GM19099 (cell line): ENCODE measurements around the gene RPL27A.

Experiments used
- POLR2A ChIP-seq: IDR thresholded peaks from 3 replicates; pipeline ENCODE4 v1.6.1; 2011; ENCODE audit warnings: low read depth; ENCODE audit not compliant: insufficient read length; ENCODE audit errors: extremely low read depth

RPL27A gene

DNA sequence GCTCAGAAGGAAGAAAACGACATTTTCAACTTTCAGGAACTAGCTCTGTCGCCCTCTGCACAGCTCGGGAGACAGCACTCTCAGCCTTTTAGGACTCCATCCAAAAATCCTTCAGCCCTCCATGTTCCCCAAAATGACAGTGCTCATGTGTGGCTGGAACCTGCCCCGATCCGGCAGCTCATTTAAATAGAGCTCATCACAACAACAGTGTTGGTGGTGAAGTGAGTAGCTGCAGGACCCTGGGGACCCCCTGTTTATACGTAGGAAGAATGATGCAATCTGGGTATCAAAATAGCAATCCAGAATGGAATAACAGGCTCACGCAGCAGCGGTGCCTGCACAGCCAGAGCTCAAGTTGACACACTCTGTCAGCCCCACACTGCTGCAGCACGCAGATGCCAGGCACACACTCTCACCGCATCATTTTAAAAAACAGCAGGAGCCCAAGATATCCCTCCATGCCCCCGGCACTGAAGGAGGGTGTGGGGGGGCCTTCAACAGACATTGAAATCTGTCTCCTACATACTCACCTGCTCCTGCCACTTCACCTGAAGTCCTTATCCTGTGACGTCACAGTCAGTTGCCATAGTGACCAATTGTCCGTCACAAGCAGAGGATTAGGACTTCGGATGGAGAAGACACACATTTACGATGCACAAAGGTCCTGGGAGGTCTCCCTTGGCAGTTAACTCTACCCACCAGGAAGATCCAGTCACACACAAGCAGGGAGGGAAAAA is 24.1 kb upstream of the RPL27A start:
- no peak for TF ChIP-seq POLR2A

DNA sequence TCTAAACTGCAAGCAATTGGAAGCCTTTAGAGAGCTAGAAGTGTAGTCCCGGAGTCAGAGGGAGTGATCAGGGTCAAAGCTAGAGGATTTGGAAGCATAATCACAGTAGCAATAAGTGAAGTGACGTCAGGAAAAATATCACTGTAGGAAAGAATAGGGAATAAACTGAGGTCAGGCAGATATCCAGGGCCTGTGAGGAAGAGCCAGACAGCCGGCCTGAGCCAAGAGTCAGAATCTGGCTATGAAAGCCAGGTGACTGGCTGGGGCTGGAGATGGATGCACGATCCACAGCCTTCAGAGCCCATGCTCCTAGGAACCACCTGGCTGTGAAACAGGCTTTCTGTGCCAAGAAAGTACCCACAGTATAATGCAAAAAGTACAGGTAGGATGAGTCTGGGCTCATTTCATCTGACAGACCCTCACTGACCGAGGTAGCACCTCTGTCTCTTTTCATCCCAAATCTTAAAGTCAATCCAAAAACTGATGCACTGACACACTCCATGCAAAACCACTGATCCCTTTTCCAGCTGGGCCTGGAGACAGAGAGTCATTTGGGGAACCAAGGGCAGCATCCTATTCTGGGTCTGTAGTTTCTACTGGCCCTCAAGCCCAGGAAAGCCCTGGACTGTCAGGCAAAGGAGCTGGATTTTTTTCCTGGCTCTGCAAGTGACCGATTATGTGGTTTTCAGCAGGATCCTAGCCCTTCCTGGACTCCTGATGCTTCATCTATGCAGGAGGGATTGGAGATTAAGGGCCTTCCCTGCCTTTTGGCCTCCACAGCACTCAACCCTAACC is 21.4 kb upstream of the RPL27A start:
- no peak for TF ChIP-seq POLR2A

DNA sequence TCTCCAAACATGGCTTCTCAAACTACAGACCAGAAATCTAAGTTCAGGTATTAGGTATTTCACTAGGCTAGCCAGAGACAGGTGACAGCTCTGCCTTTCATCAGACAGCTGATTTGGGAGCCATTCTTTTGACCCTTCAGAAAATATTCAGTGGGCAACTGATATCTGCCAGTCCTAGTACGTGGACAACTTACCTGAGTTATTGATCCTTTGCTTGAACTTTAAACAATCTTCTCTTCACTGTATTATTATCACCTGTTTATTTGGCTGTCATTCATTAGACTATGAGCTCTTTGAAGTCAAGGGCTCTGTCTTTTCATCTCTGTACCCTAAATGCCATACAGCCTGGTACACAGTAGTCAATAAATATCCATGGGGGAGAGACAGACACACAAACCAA is 17.4 kb upstream of the RPL27A start:
- no peak for TF ChIP-seq POLR2A

DNA sequence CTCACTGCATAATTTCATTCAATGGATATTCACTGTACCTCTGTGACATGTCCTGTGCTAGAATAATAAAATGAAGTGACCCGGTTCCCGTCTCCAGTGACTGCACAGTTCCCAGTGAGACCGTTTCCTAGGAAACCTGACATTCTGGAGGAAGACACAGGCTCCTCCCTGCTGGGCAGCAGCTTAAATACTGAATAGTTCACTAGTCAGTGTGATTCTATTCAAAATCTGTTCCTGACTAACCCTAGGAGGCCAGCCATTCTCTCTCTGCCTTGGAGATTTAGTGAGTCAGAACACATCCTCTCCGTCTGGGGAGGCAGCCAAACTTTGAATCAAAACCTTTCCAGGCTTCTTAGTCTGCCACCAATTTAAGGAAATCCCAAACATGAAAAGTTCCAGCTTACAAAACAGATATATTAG is 11.4 kb upstream of the RPL27A start:
- TF ChIP-seq POLR2A, result no peak

DNA sequence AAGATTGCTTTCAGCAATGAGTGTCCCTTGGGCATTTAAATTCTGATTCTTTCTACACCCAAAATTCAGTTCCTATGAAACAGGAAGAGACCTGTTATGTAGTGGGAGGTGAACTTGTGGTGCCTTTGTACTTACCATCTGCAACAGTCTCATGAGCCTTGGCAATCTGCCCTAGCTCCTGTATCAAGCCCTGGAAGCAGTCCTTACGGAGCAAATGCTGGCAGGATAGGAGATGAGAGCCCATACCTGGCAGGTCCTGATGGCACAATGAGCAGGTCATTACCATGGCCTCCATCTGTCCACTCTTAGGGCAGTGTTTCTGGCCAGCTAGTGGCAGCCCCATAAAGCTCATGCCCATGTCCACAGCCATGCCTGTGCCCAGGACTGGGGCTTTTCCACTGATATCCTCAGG is 10.9 kb upstream of the RPL27A start:
- TF ChIP-seq POLR2A, result no peak

DNA sequence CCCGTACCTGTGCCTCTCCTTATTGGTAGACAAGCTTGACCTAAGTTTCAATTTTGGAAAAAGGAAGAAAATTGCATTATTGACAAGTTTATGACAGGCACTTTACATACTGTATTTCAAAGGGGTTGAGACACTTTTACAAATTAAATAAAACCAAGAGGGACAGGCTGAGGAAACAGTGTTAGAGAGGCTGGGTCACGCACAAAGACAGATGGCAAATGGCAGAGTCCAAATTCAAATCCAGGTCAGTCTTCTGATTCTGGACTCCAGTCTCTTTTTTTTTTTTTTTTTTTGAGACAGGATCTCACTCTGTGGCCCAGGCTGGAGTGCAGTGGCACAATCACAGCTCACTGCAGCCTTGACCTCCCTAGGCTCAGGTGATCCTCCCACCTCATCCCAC is 10.2 kb upstream of the RPL27A start:
- TF ChIP-seq POLR2A, result no peak

DNA sequence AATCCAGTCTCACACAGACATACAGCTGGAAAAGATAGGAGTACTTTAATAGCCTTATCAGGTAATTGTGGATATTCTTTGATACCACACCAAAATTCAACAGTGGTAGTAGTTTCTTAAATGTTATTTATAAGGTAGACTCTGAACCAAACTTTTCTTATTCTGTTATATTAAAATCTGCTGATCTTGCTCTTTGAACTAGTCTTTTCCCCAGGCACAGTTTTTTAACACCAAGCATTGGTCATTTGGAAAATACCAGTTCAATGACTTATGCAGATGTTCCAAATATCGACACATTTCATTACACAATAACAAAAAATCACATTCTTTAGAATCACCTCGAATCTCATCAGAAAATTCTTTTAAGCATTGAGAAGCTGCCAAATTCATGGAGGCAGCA is 7.7 kb upstream of the RPL27A start:
- TF ChIP-seq POLR2A, result no peak

DNA sequence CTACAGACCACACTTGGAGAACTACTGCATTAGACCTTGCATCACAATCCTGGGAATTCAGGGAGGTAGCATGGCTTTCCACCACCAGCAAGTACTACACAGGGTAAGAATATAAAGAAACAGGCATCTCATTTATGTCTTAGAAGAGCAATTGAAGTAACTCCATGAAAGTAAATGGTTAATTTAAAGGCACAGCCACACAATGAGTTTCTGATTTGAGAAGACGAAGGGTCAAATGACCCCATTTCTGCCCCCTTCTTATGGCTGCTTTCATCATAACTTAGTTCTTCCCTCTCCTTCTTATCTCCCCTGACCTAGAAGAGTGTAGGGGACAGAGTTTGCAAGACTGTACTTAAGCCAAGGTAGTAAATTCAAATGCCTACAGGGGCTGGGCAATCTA is 6.1 kb upstream of the RPL27A start:
- TF ChIP-seq POLR2A, result no peak

DNA sequence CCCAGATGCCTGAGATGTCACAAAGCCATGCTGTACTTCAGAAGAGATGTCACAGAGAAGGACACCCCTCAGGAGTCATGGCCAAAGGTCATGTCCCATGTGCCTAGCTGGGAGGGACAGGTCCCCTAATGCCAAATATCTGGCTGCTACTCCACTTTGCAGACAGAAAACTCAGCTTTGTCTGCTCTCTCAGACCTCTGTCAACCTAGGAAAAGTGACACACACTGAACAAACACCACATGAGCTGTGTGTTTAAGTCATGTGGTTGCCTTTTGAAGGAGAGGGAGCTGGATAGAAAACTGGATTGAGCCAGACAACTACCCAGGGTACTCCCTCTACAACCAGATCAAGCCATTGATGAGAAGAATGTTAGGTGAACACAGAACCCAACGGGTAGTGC is 3.6 kb upstream of the RPL27A start:
- TF ChIP-seq POLR2A, result no peak

DNA sequence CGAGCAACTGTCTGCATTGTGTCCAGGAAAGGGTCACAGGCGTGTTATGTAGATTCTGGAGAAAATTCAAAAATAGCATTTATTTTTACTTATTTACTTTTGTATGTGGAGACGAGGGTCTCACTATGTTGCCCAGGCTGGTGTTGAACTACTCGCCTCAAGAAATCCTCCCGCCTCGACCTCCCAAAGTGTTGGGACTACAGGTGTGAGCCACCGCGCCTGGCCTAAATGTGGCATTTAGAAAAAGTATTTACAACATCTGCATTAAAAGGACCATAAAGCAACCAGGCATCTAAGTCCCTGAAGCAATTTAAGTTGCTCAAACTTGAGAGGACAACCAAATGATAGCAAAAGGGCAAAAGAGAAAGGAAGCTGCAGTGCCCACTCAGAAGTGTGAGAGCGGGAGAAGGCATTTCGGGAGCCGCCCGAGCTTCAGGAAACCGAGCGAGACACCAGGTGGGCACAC is 722 bp upstream of the RPL27A start:
- no peak for TF ChIP-seq POLR2A

DNA sequence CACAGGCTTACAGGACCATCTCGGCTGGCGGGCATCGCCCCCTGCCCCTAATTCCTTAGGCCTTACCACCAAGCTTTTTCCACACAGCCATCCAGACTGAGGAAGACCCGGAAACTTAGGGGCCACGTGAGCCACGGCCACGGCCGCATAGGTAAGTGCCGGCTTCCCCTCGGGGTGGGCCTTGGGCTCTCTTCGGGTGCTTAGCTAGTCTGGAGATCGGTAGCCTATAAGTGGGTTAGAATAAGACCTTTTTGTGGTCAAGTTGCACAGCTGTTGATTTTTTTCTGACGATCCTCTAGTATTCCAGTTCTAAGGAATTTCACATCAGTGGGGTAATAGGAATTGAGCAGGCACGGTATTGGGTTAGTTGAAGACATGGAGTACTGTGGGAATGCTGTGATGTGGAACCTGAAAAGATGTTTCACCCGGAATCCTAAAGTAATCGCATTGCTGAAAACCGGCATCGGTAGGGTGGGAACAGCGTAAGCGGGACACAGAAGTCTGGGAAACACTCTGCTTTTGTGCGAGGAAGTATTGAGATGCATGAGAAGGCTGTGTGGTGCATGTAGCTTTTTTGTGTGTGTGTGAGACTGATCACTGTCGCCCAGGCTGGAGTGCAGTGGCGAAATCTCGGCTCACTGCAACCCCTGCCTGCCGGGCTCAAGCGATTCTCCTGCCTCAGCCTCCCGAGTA is 669 bp downstream of the RPL27A start:
- TF ChIP-seq POLR2A, result no peak

DNA sequence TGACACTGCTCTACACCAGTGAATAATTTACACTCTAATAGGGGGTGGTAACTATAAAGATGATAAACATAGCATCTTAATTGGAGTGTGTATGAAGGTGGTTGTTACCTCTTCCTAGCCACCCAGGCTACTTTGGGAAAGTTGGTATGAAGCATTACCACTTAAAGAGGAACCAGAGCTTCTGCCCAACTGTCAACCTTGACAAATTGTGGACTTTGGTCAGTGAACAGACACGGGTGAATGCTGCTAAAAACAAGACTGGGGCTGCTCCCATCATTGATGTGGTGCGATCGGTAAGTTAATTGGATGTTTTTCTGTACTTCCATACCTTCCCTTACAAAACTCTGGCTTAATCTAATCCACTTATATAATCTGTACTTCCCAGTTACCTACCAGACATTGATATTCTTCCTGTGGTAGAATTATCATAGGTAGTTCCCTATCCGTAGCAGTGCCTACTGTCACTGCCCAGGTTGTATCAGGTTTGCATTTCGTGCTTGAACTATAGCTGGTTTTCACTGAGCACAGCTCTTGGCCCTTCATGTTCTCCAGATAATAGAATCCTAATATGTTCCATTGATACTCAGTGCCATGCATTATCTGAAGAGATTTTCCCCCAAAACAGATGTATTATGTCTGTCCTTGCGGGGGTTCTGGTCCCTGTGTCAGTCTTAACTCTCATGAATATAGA is 2.2 kb downstream of the RPL27A start:
- TF ChIP-seq POLR2A, result no peak

DNA sequence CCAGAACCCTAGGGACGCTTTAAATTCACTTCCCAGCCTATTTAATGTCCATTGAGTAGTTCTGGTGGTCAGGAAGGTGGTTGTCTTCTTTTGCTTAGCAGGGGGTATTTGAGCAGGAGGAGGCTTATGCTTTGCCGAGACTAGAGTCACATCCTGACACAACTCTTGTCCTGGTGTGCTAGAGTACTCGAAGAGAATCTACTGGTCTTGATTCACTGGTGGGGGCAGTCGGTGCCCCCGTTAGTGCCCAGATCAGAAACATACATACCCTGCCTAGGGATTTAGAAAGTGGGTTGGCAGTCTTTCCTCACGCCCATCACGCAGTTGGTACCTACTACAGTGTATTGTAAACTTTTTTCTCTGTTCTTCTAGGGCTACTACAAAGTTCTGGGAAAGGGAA is 2.7 kb downstream of the RPL27A start:
- TF ChIP-seq POLR2A, result no peak

DNA sequence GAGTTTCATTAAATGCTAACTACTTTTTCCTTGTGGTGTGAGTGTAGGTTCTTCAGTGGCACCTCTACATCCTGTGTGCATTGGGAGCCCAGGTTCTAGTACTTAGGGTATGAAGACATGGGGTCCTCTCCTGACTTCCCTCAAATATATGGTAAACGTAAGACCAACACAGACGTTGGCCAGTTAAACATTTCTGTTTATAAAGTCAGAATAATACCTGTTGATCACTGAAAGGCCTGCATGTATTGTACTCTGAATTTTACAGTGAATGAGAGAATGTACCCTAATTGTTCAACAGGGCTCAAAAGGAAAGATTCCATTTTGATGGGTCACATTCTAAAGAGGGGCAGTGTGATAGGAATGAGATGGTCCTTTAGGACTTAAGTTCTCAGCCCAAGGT is 3.2 kb downstream of the RPL27A start:
- TF ChIP-seq POLR2A, result no peak

DNA sequence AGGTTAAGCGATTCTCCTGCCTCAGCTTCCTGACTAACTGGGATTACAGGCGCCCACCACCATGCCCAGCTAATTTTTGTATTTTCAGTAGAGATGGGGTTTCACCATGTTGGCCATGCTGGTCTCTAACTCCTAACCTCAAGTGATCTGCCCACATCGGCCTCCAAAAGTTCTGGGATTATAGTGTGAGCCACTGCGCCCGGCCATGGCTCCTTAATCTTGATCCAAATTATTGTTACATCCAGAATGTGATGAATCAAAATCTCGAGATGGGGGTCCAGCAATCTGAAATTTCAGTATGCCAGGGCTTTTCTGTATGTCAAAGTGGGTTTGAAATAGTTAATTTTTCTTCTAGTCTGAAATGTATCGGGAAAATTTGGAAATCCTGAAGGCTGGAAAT is 3.7 kb downstream of the RPL27A start:
- TF ChIP-seq POLR2A, result no peak

DNA sequence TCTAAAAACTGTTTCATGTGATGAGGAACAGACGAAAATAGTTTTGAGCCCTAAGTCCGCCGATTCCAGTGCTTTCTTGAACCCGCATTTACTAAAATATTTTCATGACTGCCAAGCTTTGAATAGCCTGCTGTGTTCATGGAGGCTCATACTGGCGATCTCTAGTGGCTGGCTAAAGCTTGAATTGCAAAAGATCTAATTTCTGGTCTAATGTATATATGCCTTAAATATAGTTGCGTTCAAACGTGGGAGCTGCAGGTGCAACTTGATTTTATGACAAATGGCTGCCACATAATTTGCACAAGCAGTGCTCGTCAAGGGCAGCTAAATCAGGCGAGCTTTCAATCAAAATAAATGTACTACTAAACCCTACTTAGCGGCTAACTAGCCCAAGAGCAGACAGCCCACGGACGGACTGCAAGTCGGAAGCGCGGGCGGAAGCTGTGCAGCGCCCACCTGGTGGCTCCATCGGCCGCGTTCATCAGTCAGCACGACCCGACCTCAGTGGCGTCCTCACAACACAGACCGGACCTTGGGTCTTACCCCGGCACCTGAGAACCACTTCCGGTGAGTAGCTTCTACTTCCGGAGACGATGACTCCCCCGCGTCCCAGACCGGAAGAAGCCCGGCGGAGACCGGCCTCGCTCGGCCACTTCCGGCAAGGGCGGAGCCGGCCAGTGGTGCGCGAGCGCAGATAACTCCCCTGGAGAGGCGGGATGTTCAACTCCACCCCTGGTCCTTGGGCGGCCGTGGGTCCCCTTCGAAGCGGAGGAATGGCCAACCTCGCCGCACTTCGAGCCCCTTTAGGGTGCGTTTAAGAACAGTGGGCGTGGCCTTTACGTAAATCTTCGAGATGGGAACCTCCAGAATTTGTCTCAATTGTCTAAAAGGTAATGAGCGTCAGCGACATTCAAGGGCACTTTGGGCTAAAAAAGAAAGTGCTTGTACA is 6.1 kb downstream of the RPL27A start:
- peak; percentile 95 for TF ChIP-seq POLR2A
